Erythroblast (primary cell): ENCODE measurements around the gene CFDP1.

Experiments used
- DNase-seq, 2 experiments: peaks; one replicate each; lab custom pipeline; 2025; lab: John Stamatoyannopoulos, UW
- GATA1 ChIP-seq: IDR thresholded peaks from 2 replicates; pipeline ENCODE4 v1.6.1; 2011; ENCODE audit warnings: low read depth, mild to moderate bottlenecking, control low read depth, low read length, moderate library complexity
- POLR2A ChIP-seq: IDR thresholded peaks from 2 replicates; pipeline ENCODE4 v1.6.1; 2011; ENCODE audit warnings: mild to moderate bottlenecking, low read length

Gene CFDP1

DNA sequence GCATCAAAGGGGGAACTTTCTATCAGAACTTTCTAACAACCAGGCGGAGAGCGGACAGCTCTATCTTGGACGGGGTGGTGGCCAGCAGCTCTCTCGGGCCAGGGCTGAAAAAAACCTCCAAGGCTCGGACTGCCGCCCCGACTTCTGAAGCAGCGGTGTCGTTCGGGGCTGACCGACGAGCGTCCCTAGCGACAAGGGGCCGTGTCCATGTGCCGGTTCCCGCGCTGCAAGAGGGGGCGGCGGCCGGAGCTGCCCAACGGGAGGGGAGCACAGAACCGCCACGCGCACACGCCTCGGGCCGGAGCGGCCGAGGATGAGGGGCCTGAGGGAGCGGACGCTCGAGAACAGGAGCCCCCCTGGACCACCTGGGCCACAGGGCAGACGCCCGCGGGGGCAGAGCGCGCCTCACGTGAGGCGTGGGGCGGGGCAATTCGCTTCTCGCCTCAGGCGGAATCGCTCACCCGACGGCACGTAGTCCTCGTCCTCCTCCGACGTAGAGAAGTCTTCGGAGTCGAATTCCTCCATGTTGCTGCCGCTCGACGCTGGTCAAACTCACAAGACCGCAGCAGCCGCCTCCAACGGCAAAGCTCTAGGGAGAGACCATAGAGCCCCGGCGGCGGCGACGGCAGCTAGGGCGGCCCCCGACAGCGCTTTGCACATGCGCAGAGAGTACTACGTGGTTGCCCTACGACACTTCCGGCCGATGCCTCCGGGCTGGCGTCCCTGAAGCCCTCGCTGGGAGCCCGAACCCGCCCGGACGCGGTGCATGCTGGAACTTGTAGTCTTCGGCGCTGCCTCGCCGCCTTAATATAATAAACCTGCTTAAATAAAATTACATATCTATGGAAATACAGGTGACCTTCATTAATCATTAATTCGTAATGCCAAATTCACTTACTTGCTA, at the start of gene CFDP1:
Gene CFDP1, minus strand, starts transcription at position 676 of the 904 bp plus-strand sequence. Its CDS starts 151 bp downstream, at position 525.
- TF ChIP-seq POLR2A (peak; percentile 76), GATA1 (no peak)
- peak; percentile 96 to 98 for DNase-seq

- DNase-seq, result no peak
- TF ChIP-seq POLR2A, result no peak
- no peak for TF ChIP-seq GATA1
Measured at GRCh38 chr16:75482434-75483205, 49.3 kb upstream of the CFDP1 start.

GRCh38 chr16:75481475-75481874, 48.2 kb upstream of the CFDP1 start:
- DNase-seq, result no peak
- TF ChIP-seq GATA1 (no peak), POLR2A (no peak)

GRCh38 chr16:75479421-75479990, 46.2 kb upstream of the CFDP1 start:
- TF ChIP-seq GATA1 (no peak), POLR2A (no peak)

DNA sequence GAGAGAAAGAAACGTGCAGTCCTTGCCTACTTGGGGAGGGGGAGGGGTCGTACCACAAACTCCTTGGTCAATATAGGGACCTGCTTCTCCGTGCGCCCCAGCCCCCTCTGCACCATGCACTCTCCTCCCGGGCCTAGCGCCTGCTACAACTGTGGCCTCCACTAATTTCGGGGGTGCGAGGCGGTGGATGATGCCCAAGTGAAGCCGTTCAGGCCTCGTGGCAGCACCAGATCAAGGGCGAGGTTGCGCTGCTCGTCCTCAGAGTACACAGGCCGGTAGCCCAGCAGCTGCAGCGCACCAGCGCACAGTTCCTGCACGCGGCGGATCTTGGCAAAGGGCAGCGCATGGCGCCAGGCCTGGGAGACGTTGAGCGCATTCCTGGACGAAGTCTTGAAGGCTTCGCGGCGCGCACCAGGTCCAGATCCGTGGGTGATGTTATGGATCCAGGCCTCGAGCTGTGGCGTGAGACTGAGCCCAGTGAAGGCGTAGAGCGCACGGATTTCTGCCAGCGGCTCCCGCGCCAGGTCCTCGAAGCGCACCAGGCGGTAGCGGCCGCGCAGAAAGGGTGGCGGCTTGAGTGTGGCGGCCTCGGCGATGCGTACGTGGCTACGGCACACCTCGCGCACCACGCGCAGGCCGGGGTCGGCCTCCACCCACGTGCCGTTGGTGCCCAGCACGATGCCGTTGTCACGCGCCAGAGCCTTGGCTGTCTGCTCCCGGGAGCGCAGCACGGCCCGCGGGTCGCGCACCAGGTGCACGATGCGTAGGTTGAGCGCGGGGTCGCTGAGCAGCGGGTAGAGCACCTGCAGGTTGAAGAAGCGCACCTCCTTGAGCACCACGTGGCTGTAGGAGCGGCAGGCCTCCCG, 45.4 kb upstream of the CFDP1 start:
- TF ChIP-seq POLR2A, result no peak
- TF ChIP-seq GATA1, result no peak
- no peak for DNase-seq

More at GRCh38 chr16:75479421-75479990, 46.2 kb upstream of the CFDP1 start:
- DNase-seq, result no peak

DNA sequence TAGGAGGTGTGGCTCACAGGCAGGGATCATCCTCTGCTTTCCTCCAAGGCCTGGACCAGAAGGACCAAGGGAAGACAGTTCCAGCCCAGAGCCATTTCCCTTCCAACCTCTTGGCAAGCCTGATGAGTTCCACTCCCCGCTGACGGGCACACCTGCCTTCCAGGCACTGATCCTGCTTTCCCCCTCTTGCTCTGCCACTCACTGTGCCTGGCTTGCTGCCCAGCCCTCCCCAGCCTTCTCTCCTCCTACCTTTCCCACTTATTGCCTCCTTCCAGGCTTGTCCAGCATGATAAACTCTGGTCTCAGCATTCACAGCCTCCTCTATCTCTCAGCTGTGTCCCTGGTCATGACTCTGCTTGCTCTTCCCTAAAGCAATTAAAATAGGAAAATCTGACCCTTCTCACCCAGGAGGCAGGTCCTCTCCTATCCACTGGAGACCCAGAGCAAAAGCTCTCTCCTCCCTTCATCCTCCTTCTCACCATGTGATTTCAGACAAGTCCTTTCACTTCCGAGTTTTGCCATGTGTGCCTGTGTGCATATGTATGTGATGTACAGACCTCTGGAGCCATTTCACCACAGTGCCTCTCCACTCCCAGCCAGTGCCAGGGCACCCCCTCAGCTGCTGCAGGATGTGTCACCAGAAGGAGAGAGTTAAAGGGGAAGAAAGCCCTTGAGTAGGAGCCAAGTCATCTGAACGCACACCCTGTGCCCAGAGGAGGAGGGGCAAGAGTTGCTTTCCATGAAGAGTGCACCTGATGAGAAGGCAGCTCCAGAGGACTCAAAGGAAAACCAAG, 44.6 kb upstream of the CFDP1 start:
- TF ChIP-seq GATA1 (no peak), POLR2A (no peak)

DNA sequence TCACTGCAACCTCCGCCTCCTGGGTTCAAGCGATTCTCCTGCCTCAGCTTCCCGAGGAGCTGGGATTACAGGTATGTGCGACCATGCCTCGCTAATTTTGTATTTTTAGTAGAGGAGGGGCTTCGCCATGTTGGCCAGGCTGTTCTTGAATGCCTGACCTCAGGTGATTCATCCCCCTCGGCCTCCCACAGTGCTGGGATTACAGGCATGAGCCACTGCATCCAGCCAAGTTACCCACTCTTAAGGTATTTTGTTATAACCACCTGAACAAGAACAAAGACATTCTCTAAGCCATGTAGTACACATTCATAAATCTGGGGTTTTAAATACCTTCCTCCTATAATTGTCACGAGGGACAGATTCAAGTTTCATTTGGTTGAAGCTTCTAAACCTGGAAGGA, 43.5 kb upstream of the CFDP1 start:
- no peak for TF ChIP-seq POLR2A
- no peak for TF ChIP-seq GATA1
- no peak for DNase-seq

More for the DNA sequence above, 44.6 kb upstream of the CFDP1 start:
- no peak for DNase-seq

DNA sequence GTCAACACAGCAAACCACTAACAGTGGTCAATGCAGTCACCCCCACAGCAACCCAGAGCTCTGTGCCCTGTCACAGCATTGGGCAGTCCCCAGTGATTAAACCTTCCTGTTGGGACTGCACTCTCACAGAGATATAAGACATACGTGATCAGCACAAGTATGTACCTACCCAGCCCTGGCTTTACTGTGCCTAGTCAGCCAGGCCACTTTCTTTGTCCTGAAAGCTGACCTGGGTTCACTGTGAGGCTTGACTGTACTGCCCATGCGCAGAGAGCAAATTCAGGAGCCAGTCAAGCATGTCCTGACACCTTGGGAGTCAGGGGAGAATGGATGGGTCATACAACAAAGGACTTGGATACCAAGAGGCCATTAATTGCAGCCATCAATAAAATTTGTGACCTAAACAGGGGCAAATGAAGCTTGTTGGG, 42.1 kb upstream of the CFDP1 start:
- no peak for DNase-seq

DNA sequence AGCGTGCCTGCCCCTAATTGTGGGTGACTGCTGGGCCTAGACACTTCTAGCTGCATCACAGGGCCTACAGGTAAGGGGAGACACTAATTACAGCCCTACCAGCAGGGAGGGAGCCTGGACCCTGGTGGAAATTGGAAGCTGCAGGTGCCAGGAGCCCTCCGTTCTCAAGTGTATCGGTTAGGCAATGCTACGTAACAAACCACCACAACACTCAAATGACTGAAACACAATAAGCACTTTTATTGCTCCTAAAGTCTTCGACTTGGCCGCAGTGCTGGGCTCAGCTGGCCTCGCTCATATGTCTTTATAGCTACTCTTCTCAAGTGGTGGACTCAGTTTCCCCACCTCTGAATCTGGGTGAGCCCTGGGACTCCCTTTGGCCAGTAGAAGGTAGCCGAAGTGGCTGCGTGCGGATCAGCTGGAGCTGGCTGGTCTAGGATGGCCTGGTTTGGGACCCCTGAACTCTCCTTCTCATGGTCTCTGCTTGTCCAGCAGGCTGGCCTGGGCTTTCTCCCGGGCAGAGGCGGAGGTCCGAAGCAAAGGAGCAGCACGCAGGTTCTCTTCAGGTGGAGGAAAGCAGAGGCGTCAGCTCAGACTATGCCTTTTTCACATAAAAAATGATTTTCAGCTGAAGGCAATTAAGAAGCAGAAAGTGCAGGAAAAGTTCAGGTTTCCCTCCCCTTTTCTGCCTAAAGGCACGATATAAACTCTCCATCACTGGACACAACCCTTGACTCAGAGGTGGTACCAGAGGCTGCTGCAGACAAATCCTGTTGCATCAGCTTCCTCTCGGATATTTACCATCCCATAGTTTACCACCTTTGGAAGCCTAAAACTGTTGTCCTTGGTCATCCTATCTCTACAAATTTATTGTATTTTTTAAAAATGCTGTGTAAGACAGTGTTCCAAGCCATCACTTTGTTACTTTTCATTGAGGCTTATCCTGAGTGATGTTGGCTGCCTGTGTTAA, 39.9 kb upstream of the CFDP1 start:
- TF ChIP-seq POLR2A (no peak), GATA1 (no peak)
- no peak for DNase-seq

More for the DNA sequence above, 42.1 kb upstream of the CFDP1 start:
- TF ChIP-seq POLR2A (no peak), GATA1 (no peak)

GRCh38 chr16:75471723-75472633, 38.7 kb upstream of the CFDP1 start:
- DNase-seq, result peak; percentile 59 to 75
- TF ChIP-seq POLR2A, result no peak
- no peak for TF ChIP-seq GATA1

DNA sequence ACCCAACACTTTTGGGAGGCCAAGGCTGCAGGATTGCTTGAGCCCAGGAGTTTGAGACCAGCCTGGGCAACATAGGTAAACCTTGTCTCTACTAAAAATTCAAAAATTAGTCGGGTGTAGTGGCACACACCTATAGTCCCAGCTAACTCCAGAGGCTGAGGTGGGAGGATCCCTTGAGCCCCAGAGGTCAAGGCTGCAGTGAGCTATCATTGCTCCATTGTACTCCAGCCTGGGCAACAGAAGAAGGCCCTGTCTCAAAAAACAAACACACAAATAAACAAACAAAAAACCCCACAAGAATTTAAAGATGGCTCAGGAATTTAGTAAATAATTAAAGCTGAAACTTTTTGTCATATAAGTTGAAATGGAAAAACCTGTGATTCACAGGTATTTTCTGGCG, 33.5 kb upstream of the CFDP1 start:
- no peak for TF ChIP-seq GATA1
- no peak for TF ChIP-seq POLR2A
- no peak for DNase-seq
